Activated CD8-positive, alpha-beta memory T cell treated with anti-CD3 and anti-CD28 coated beads for 24 hours (primary cell): ENCODE measurements around the gene VAV3.

ENCODE experiments used
- DNase-seq: peaks from one replicate; pipeline ENCODE4 v3.0.0-alpha.2; 2020

VAV3 gene

DNA sequence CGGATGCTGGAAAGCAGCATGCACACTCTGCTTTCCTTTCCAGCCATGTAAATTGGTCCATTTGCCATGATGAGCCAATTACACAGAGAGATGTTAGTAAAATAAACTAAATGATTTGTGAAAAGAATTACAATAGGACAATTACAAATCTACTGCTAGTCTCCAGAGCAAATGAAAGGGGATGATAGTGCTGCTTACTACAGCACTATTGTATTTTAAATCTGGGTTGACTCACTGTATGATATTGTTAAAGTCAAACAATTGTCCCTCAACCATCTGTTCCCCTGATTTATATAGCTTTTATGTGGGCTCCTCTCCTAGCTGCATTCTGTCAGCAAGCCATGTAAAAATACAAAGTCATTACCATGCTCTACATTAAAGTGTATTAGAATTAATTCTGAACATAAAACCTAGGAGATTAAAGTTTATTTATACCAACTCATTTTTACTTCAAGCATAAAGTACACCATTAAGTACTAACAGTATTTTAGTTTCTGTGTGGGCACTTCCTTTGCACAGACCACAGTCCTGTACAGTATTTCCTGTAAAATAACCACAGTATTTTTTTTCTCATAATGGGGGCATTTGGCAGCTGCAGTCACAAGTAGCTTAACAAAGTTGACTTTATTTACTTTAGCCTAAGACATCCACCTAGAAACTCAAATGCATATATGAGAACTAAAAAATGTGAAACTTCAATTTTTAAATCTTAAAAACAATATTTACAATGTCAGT, 135.8 kb downstream of the VAV3 start:
- DNase-seq = no peak

- DNase-seq = no peak
Observed at GRCh38 chr1:107824946-107825345, 140.0 kb downstream of the VAV3 start.

- no peak for DNase-seq
Observed at GRCh38 chr1:107821340-107821739, 143.6 kb downstream of the VAV3 start.

DNA sequence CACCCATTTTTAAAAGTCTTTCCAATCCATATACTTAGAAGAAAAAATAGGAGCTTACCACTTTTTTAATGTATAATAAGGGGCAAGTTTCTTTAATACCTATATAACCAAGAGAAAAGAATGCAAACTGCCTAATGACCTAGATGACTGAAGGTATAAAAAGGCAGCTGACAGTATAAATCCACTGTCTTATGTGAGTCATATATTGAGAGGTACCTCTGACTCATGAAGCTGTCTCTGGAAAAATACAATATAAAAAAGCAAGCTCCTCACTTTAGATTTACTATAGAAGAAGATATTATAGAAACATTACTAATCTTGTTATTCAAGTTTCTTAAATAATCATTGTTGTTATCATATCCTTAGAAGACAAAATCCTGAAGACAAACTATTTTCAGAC, 144.2 kb downstream of the VAV3 start:
- no peak for DNase-seq

DNA sequence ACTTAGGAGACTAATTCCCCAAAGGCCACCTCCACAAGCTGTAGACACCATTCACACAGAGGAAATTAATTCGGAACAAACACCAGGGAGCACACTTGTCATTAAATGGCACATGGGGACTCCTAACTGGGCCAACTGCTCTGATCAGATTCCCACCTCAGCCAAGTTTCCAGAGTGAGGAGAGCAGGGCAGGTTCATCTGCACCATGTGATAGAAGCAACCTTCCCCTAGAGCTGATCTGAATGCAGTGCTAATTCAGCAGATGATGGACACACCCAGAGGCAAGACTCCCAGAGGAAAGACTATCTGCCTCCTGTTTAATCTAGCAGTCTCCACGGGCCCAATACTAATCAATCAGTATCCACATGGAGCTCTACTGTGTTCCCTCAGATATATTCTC, 147.0 kb downstream of the VAV3 start:
- DNase-seq = no peak

GRCh38 chr1:107817206-107817605, 147.8 kb downstream of the VAV3 start:
- DNase-seq = no peak

- no peak for DNase-seq
Observed at GRCh38 chr1:107810291-107810951, 154.6 kb downstream of the VAV3 start.

DNA sequence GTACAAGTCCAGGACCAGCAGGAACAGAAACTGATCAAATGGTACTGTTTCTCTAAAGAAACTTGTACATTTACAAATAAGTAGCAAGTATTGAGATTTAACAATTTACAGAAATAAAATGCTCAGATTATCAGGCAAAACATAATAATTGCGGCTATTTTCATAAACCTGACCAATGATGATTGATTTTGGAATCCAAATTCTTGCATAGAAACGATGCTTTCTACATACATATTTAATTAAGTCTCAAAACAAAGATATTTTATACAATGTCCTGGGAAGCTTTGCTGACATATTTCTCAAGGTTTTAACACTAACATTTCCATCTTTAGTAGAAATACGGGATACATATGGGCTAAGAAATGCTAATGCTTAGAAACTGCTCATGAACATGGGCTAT, 157.1 kb downstream of the VAV3 start:
- DNase-seq = no peak

DNA sequence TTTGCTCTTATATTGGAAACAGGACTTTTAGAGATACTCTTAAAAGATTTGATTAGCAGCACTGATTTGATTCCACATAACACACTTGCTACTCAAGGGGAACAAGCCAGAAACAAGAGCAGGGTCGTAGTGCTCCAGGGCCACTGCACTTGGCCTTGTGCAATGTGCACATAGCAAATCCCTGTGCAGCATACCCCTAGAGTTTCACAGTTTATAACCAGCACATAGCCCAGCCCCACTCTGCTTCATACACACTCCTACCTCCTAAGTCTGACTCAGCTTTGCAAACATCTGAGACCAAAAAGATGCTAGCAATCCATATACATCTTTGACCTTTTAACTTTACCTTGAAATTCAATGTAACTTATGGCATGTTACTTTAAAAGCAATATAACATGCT, 157.6 kb downstream of the VAV3 start:
- no peak for DNase-seq

DNA sequence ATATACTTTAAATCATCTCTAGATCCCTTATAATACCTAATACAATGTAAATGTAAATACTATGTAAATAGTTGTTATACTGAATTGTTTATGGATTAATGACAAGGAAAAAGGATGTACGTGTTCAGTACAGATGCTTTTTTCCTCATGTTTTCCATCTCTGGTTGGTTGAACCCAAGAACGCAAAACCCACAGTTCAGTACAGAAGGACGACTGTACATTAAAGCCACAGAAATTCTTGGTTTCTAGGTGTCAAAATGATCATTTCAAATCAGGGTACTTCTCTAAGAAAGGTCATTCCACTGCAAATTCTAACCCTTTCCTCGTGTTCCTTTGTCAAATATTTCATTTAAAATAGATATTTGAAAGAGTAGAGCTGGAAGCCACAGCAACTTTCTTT, 158.1 kb downstream of the VAV3 start:
- DNase-seq = no peak

- DNase-seq = no peak
Observed at GRCh38 chr1:107804741-107805140, 160.2 kb downstream of the VAV3 start.

- DNase-seq = no peak
Observed at GRCh38 chr1:107804134-107804533, 160.8 kb downstream of the VAV3 start.

DNA sequence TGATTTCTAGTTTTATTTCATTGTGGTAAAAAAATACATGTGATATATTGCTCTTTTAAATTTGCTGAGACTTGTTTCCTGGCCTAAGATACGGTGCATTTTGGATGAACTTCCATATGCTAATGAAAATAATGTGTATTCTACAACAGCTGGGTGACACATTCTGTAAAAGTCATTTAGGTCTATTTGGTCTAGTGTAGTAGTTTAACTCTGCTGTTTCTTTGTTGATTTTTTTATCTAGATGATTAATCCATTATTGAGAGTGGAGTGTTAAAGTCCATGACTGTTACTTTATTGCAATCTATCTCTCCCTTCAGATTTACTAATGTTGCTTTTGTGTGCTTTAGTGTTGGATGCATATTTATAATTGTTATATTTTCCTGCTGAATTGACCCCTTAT, 161.4 kb downstream of the VAV3 start:
- no peak for DNase-seq

DNA sequence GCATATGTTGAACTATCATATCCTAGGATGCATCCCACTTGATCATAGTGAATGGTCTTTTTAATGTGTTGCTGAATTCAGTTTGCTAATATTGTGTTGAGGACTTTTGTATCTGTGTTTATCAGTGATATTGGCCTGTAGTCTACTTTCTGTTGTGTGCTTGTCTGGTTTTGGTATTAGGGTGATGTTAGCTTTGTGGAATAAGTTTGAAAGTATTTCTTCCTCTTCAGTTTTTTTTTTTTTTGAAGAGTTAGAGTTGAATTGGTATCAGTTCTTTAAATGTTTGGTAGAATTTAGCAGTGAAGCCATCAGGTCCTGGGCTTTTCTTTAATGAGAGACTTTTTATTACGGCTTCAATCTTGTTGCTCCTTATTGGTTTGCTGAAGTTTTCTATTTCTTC, 162.3 kb downstream of the VAV3 start:
- no peak for DNase-seq

DNA sequence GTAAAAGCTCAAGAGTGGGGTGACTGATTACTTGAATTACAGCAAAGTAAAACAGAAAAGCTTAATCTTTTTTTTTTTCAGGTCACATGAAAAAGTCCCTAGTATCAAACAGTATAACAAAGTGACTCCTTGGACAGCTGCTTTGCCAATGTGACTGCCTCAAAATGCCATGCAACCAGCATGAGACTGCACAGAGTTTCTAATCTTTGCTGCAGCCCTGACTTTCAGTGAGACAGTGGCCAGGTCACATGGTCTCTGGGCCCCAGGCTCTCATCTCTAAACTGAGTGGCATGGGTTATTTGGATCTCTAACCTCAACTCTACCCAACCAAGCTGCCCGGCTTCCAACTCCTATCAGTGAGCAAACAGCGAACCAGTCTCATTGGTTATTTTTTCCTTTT, 169.0 kb downstream of the VAV3 start:
- DNase-seq = no peak

GRCh38 chr1:107795441-107795840, 169.5 kb downstream of the VAV3 start:
- DNase-seq = no peak

- no peak for DNase-seq
Observed at GRCh38 chr1:107794571-107794970, 170.4 kb downstream of the VAV3 start.

DNA sequence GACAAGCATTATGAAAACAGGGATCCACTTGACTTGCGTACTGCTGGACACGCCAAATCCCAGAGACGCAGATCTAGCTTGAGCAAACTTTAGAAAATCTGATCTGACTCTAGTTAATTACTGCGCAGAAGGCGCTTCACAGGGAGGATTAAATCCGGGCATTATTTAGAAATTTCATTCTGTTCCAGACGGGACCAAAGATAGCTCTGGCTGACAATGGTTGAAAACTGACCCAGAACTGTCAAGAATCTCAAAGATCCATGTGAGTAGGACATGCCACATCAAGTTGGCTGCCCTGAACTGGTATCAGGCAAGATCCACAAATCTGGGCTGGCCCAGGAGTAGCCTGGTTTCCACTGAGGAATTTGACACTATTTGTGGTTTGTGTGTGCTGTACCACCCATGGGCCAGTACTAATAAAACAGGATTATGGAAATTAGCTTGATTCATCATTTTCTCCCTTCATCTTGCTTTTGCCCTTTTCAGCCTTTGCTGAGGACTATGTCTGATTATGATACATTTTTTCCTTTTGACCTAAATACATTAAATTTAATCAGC, 171.0 kb downstream of the VAV3 start:
- DNase-seq = no peak

GRCh38 chr1:107791348-107791747, 173.6 kb downstream of the VAV3 start:
- no peak for DNase-seq

- DNase-seq = no peak
Observed at GRCh38 chr1:107789817-107790524, 175.0 kb downstream of the VAV3 start.

- DNase-seq = no peak
Observed at GRCh38 chr1:107788206-107789202, 176.5 kb downstream of the VAV3 start.

GRCh38 chr1:107787299-107787698, 177.7 kb downstream of the VAV3 start:
- no peak for DNase-seq
